Epithelial cell of proximal tubule (primary cell): ENCODE data around the gene BOD1L1. TPM values are rescaled to one million over a fixed set of nuclear protein-coding genes. Genes with fewer than 3 reads are reported as not detected.

Source experiments
- DNase-seq: peaks from one replicate; pipeline ENCODE4 v3.0.0-alpha.2; 2011; ENCODE audit warnings: low read depth
- H3K4me3 ChIP-seq: 2 replicates; pipeline ENCODE4 v1.5.1; 2011; ENCODE audit warnings: low read depth, mild to moderate bottlenecking, low read length
- total RNA-seq: library from RNA; depleted of rRNA; stranded (reverse); fragments of >200 nt; gene quantifications from 2 replicates; pipeline ENCODE4 v1.2.3, GENCODE V29; 2015
- TF ChIP-seq, protein P1 (sequence below): conservative IDR thresholded peaks from 2 replicates; pipeline ENCODE4 v1.5.1; 2012; ENCODE audit warnings: low read depth, mild to moderate bottlenecking, low read length

Gene BOD1L1
- total RNA-seq, 1 donor from 2014 or later: 20.6 TPM

DNA sequence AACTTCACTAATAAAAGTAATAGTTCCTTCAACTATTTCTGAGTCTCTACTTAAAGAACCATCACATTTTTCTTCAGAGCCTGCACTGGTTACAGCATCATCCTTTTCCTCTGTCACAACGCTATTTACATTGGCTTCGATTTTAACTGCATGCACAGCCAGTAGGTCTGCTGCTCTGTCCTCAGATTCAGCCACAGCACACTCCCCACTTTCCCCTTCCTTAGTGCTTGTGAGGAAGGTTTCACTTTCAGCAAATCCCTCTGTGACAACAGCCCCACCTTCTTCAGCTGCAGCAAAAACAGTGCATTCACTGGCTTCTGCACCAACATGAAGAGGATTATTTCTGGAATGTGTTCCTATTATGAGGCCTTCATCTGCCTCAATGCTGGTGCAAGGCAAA, 25.7 kb downstream of the BOD1L1 start:
- TF ChIP-seq, protein P1, sequence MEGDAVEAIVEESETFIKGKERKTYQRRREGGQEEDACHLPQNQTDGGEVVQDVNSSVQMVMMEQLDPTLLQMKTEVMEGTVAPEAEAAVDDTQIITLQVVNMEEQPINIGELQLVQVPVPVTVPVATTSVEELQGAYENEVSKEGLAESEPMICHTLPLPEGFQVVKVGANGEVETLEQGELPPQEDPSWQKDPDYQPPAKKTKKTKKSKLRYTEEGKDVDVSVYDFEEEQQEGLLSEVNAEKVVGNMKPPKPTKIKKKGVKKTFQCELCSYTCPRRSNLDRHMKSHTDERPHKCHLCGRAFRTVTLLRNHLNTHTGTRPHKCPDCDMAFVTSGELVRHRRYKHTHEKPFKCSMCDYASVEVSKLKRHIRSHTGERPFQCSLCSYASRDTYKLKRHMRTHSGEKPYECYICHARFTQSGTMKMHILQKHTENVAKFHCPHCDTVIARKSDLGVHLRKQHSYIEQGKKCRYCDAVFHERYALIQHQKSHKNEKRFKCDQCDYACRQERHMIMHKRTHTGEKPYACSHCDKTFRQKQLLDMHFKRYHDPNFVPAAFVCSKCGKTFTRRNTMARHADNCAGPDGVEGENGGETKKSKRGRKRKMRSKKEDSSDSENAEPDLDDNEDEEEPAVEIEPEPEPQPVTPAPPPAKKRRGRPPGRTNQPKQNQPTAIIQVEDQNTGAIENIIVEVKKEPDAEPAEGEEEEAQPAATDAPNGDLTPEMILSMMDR: no peak

DNA sequence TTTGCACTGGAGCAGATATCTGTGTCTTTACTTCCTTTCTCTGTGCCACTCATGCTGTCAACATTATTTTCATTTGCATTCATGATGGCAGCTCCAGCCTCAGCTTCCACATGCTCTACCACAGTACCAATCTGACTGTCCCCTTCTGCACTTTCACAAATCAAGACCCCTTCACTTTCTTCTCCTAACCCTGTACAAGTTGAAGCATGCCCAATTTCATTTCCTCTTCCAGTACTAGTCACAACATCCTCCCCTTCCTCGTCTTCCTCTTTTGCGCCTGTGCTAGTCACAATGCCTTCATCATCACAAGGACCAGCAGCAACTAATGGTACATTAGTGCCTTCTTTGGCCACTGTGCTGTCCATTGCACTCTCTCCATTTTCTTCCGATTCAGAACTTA, 26.5 kb downstream of the BOD1L1 start:
- TF ChIP-seq, protein P1: no peak
- H3K4me3 ChIP-seq: no peak overlapping the region
- no peak for DNase-seq

More for the DNA sequence above, 25.7 kb downstream of the BOD1L1 start:
- H3K4me3 ChIP-seq: no peak overlapping the region
- DNase-seq: no peak

DNA sequence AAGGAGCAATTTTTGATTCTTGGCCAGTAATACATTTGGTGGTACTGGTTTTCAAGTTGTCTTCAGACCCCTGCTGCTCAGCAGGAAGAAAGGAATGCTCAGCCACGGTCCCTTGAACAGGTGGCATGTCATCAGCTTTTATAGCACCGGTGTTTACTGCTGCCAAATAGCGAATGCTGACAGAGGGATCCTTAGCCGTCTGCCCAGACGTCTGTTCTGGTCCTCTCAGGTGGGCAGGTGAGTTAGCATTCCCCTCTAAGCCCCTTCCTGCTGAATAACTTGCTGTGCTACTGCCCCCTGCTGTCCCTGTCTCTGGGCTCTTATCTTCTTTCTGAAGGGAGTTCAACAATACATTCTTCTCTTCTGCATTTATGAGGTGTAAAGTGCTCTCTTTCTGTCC, 28.4 kb downstream of the BOD1L1 start:
- H3K4me3 ChIP-seq: no peak overlapping the region
- TF ChIP-seq, protein P1: peak; percentile 54
- peak; percentile 22 for DNase-seq

DNA sequence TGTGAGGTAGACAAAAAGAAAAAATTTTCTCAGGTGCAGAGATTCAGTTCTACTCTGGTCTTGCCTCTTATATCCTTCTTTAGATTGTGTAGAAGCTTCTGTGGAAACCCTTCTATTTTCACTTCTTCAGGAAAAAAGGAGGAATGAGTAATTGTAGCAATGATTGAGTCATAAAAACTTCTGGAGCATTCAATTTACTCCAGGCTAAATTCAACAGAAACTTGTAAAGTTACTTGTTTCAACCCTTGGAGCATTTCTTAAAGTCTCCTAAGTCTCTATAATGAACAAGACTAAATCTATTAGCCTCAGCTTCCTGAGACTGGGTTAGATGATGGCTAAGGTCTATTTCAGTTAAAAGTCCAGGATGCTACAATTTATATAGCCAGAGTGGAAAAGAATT, 29.9 kb downstream of the BOD1L1 start:
- peak; percentile 33 for DNase-seq
- TF ChIP-seq, protein P1: no peak

DNA sequence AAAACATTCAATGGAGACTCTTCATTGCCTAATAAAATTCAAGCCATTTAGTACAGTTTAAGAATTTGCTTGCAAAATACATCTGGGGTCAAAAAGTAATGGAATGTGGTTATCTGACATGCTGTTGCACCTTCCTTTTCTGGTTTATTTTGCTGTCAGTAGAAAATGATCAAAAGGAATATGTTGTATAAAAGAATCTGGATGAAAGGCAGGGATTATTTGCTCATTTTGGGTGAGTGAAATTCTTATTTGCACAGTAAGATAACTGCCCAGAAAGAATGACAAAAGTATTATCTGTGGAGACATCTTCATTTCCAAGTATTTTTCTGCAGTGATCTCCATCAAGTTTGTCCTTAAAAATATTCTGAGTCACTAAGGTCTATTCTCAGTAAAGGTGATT, 30.4 kb downstream of the BOD1L1 start:
- TF ChIP-seq, protein P1: no peak
- DNase-seq: no peak
- no peak overlapping the region for H3K4me3 ChIP-seq

More for the DNA sequence above, 29.9 kb downstream of the BOD1L1 start:
- no peak overlapping the region for H3K4me3 ChIP-seq

DNA sequence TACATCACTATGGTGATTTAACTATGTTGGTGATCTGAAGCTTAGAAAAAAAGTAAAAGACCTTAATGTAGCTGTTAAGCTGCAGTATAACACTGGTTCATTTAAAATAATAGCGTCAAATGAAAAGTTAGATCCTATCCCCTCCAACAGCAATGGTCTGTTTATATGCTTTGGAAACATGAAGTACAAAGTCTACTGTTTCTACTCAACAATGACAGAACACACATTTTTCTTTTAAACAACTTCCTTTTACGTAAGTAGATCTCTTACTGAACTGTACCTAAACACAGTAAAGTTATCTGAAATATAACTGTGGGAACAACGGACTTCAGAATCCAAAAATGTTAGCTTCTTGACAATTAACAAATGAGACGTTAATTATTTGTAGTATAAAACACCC, 35.3 kb downstream of the BOD1L1 start:
- no peak overlapping the region for H3K4me3 ChIP-seq
- TF ChIP-seq, protein P1: no peak
- DNase-seq: no peak

DNA sequence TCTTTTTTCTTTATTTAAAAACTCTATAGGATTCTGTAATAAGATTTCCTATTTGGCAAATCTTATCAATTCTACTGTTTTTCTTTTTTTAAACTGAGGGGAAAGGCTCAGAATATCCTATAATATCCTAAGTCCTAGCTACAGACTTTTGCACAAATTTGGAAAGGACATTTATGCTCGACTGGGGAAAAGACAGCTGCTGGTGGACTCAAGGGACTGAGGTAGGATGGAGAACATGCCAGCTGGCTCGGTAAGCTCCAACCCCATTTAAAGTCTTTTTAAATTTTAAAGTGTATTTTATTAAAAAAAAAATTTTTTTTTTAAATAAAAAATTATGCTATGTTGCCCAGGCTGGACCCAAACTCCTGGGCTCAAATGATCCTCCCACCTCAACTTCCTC, 36.8 kb downstream of the BOD1L1 start:
- H3K4me3 ChIP-seq: no peak overlapping the region
- no peak for DNase-seq
- TF ChIP-seq, protein P1: no peak
